ENCODE measurements around the gene SLC15A4.
A peak's percentile ranks its signal among the peaks of the same experiment; 100 is the strongest.
"Not testable (repeated sequence)": the region's sequence is repeated elsewhere in the genome, so short reads cannot be mapped to it uniquely, and the experiment has no call there.

Gene SLC15A4

DNA sequence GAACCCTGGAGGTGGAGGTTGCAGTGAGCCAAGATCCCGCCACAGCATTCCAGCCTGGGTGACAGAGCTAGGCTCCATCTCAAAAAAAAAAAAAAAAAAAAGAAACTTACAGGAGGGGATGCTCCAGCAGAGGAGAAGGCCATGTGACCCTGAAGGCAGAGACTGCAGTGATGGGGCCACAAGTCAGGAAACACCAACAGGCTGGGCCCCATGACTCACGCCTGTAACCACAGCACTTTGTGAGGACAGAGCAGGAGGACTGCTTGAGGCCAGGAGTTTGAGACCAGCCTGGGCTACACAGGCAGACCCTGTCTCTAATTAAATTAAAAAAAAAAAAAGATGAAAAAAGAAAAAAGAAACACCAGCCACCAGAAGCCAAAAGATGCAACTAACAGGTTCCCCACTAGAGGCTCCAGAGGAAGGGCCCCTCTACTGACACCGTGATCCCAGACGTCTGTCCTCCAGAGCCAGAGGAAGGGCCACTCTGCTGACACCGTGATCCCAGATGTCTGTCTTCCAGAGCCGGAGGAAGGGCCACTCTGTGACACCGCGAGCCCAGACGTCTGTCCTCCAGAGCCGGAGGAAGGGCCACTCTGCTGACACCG is 20.4 kb upstream of the SLC15A4 start:
- DNase-seq (ENCODE audit: low spot score), result peak; percentile 73

DNA sequence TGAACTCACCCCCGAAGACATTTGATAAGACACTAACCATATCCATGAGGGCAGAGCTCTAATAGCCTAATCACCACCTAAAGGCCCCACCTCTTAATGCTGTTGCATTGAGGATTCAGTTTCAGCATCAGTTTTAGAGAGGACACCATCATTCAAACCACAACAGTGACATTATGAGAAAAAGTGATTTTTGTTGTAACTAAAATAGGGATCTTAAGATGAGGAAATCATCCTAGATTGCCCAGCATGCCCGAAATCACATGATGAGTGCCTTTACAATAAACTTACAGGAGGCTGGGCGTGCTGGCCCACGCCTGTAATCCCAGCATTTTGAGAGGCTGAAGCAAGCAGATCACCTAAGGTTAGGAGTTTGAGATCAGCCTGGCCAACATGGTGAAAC is 19.8 kb upstream of the SLC15A4 start:
- no peak for DNase-seq (ENCODE audit: low spot score)

DNA sequence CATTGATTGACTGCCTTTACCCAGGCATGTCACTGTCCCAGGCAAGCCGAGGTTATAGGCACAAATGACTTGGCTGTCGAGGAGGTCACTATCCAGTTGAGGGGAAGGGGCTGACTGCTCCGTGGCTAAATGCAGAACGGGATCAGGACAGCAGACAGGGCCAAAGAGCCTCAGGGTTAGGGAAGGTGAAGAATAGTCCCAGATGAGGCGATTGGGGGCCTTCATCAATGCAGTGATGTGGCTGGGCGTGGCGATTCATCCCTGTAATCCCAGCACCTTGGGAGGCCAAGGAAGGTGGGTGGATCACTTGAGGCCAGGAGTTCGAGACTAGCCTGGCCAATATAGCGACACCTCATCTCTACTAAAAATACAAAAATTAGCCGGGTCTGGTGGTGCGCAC is 18.8 kb upstream of the SLC15A4 start:
- DNase-seq (ENCODE audit: low spot score), result no peak

DNA sequence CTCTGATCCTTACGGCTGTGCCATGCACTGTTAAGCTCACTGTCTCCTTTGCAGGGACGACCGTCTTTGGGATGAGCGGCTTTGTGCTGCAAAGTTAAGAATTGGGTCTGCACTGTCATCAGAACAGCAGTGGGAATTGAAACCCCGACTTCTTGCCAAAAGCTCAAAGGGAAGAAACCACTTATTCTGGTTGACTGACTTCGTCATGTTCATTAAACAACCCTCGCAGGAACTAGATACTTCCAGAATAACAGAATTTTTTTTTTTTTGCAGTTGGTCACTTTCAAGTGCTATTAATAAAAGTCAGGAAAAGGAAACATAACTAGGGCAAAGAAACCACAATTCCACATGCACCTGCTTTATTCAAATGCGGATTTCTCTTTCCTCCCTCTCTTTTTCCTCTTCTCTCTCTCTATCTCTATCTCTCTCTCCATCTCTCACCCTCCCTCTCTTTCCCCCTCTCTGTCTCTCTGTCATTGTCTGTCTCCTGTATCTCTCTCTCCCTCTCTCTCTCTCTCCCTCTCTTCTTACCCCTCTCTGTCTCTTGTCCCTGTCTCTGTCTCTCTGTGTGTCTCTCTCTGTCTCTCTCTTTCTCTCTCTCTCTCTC is 17.2 kb upstream of the SLC15A4 start:
- DNase-seq (ENCODE audit: low spot score), result no peak

DNA sequence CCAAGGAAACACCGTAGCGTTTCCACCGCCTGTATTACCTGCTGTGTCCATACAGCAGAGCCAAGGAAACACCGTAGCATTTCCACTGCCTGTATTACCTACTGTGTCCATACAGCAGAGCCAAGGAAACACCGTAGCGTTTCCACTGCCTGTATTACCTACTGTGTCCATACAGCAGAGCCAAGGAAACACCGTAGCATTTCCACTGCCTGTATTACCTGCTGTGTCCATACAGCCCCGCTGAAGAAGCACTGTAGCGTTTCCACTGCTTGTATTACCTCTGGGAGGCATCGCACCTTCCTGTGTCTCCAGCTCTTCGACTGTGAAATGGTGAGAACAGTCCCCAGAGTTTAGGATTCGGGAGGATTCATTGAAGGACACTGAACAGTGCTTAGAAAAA is 16.1 kb upstream of the SLC15A4 start:
- DNase-seq (ENCODE audit: low spot score), result not testable (repeated sequence)

DNA sequence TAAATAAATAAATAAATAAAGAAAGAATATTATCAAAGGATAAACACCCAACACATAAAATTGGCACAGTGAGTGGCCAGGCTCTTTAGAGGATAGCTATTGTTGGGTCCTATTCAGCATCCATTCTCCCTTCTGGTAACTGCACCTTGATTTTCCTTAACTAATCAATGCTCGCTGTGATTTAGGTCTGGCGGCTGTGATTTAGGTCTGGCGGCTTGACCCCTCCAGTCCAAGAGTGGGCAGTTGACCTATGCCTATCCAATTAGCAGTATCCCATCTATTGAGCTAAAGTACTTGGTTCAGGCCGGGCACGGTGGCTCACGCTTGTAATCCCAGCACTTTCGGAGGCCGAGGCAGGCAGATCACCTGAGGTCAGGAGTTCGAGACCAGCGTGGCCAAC is 9.7 kb upstream of the SLC15A4 start:
- no peak for DNase-seq (ENCODE audit: low spot score)

DNA sequence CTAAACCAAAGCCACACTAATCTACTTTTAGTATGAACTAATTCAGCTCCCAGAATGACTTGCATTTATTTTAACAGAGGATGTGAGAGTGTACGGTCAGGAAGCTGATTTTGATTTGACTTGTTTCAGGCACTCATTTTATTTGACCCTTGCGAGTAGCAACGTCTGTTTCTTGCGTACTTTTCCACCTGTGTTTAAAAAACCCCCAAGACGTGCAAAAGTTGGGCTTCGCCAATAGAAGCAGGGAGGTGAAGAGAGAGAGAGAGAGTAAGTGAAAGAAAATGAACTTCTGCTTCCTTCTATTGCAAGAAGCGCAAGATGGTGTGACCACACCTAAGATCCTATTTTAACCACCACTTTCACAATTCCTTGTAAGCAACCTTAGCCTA is 6.7 kb upstream of the SLC15A4 start:
- DNase-seq (ENCODE audit: low spot score), result no peak

DNA sequence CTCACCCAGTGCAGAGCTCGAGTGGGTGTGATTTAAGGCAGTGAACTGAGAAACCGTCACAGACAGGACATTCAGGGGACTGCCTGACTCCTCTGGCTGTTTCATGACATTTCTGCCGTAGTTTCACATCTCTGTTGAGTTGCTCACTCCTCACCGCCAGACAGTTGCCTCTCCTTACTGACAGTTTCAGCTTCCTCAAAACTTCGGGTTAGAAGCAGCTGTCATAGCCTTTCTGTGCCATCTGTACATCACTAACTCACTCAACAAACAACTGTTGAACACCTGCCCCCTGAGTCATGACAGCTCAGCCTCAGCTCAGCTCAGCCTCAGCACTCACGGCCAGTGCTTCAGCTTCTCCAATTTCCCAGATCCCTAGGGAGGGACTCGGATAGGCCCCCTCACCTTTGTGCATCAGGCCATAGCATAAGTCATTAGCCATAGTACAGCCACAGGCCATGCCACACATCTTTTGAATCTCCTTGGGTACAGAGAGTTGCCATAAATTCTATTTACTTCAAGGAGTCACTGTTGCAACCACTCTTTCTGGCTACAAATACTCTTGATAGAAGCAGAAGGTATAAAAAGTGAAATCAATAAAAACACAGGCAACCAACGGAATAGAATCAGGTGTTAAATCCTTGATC is 6.2 kb upstream of the SLC15A4 start:
- no peak for DNase-seq (ENCODE audit: low spot score)

DNA sequence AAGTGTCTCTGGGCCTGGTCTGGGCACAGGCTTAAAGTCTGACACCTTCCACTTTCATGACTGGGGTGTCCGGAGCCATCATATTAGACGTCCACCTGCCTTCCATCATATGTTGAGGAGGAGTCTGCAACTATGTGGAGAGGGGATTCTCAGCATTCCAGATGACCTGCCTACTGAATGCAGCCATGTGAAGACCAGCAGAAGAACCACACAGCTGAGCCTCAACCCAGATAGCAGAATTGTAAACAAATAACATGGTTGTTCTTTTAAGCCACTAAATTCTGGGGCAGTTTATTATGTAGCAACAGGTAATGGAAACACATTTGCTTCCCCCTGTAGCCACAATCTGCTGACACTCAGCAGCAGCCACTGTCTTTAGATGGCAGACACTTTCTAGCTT is 4.0 kb upstream of the SLC15A4 start:
- DNase-seq (ENCODE audit: low spot score), result no peak

DNA sequence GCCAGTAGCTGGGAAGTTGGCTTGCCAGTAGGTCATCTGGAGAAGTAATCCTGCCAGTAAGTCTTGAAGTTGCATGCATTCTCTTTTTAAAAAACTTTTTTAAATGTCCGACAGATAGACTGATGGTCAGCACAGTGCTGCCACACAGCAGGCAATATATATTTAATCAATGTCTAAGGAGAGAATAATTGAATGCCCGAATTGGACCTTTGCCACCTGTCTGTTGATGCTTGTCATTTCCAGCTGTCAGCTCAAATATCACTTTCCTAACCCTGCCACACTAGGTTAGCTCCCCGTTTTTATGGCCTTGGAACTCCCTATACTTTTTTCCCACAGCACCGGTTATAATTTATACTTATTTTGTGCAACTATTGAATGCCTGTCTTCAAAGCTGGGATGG is 2.1 kb upstream of the SLC15A4 start:
- no peak for DNase-seq (ENCODE audit: low spot score)

DNA sequence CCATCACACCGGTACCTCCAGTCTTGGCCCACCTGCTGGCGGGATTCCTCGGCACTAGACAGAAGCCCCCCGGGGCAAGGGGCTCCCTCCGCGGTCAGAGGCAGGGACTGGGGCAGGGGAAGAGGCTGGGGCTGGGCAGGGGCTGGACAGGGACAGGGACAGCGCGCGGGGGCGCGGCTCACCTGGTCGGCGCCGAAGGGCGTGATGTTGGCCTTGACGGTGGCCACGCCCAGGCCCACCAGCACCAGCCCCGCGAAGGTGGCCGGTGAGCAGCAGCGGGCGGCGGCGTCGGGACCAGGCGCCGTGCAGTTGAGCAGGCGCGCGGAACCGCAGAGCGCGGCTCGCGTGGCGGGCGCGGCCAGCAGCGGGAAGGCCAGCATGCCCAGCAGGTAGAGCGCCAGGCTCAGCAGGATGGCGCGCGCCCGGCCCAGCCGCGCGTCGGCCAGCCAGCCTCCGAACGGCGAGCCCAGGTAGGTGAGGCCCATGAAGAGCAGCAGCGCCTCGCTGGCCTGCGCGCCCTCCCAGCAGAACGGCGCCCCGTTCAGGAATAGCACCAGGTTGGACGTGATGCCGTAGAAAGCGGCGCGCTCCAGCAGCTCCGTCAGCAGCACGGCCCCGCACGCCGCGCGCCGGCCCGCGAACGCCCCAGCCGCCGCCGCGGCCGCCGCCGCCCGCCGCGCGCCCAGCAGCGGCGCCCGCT is 392 bp downstream of the SLC15A4 start:
- peak; percentile 20 for DNase-seq (ENCODE audit: low spot score)

DNA sequence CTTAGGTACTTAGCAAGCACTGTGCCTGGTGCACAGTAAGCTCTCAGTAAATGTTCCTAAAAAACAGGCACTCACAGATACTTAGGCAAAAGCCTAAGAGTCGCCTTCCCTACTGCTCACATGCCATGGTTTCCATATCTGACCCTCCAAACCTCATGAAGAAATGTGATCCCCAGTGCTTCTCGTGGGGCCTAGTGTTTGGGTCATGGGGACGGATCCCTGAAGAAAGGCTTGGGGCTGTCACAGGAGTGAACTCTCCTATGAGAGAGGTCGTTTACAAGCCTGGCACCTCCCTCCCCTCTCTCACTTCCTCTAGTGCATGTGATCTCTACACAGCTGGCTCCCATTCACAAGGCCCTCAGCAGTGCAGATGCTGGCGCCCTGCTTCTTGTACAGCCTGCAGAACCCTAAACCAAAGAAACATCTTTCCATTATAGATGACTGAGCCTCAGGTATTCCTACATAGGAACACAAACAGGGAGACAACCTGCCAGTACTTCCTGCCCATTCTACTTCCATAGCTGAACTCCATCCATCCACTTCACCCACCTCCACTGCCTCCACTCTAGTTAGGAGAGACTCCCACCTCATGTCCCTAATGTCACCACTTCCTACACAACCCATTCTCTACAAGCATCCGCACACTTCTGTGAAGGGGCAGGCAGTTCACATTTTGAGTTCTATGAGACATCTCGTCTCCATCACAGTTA is 2.9 kb downstream of the SLC15A4 start:
- no peak for DNase-seq (ENCODE audit: low spot score)

DNA sequence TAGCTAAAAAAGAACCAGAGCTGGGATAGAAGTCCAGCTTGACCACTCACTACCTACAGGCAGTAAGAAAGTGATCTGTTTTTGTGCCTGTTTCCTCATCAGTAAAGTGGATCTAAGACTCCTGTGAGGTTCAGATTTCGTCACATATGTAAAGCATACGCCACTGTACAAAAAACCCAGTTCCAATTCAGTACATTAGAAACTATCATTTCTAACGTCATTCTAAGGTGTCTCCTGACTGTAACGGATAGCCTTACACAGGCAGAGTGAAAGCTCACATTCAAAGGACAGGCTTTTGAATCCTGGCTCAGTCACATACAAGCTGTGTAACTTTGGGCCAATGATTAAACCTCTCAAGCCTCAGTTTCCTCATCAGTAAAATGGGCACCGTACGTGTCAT is 3.5 kb downstream of the SLC15A4 start:
- DNase-seq (ENCODE audit: low spot score), result no peak

DNA sequence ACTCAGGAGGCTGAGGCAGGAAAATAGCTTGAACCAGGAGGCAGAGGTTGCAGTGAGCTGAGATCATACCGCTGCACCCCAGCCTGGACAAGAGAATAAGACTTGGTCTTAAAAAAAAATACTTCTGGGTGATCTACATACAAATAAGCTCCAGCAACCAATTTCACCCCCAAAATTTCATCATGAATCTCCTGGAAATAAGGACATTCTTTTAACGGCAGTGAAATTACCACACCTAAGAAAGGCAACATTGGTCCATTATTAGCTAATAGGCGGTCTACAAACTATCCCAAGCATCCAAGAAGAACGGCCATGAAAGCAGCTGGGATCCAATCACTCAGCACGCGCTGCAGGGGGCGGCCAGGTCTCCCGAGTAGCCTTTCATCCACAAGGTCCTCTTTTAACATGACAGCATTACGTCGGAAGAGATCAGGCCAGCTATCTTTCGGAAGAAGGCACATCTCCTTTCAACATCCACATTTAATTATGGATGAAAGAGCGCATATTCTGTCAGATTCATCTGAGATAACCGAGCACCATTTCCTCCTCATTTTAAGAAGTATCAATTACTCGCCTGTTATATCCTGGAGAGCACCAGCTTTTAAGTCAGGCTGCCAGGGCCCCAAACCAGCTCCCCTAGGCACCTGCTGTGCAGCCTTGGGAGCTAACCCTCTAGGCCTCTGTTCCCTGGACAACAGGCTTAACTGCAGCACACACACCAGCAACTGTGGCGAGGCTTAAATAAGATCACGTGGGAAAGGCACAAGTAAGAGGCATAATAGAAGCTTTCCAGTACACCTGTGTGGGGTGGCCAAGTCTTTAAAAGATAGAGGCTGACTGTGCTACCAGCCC is 4.2 kb downstream of the SLC15A4 start:
- DNase-seq (ENCODE audit: low spot score), result peak; percentile 64

DNA sequence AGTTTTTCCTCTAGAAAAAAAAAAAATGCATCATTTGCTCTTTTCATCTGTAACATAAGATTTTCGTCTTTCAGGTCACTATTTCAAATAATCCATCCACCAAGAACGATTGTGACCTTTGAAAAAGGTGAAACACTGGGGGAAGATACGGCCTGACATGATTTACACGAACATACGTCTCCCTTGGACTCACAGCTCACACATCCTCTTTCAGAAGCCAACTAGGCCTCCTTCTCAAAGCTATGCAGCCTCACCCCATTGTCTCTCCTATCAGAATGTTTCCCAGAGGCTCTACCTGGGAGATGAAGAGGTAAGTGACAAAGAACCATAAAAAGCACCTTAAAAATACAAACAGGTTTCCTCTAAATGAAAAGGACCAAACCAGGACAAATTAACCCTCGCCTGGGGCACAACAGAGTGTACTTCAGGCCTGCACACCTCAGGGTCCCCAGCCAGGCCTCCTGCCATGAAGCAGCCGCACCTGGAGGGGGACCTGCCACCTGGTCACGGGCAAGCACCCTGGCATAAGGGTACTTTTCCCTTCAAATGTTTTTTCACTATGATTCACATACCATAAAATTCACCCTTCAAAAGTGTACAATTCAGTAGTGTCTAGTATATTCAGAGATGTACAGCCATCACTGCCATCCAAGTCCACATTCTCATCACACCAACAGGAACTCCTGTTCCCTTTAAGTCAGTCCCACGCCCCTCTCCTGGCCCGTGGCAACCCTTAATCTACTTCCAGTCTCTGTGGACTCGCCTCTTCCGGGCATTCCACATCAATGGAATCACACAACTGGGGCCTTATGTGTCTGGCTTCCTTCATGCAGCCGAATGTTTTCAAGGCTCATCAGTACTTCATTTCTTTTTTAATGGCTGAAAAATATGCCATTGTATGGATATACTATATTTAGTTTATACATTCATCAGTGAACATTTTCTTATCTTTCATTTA is 5.4 kb downstream of the SLC15A4 start:
- DNase-seq (ENCODE audit: low spot score), result no peak

DNA sequence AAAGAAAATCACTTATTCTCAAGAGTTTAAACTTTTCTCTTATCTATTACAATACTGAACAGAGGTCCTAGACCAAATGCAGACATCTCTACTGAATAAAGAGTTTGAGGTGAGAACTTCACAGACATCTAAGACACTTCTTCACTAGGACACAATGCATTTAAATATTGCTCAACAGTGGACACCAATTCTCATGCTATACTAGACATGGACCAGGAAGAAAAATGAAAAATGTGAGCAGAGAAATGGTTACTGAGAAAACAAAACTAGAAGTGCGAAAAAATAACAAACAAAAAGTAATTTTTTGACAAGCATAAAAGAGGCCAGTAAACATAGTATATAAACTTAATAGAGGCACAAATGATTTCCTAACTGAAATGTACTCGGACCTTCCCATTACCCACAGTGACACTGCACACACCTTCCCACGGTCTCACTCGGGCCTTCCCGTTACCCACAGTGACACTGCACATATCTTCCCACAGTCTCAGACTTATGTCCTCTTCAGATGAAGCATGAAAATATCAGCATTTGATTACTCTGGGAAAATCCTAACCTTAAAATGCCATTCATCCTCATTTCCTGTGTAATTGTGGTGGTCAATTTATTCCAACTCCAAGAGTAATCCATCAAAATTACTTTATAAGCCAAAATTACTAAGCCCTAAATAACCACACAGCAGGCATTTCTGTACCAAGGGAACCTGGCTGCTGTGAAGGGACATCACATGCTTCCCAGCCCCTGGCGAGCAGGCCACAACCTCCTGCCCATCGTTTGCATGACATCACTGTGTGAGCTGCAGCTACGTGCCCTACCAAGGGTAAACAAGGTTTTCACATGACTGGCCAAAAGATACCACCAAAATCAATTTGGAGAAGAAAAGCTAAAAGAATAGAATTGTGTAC is 6.4 kb downstream of the SLC15A4 start:
- no peak for DNase-seq (ENCODE audit: low spot score)

DNA sequence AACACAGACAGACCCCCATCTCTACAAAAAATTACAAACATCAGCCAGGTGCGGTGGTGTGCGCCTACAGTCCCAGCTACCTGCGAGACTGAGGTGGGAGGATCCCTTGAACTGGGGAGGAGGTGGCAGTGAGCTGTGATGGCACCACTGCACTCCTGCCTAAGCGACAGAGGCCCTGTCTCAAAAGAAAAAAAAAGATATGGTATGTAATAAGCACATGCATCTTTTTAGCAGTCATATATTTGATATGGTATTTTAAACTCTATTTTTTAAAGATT is 7.2 kb downstream of the SLC15A4 start:
- no peak for DNase-seq (ENCODE audit: low spot score)

DNA sequence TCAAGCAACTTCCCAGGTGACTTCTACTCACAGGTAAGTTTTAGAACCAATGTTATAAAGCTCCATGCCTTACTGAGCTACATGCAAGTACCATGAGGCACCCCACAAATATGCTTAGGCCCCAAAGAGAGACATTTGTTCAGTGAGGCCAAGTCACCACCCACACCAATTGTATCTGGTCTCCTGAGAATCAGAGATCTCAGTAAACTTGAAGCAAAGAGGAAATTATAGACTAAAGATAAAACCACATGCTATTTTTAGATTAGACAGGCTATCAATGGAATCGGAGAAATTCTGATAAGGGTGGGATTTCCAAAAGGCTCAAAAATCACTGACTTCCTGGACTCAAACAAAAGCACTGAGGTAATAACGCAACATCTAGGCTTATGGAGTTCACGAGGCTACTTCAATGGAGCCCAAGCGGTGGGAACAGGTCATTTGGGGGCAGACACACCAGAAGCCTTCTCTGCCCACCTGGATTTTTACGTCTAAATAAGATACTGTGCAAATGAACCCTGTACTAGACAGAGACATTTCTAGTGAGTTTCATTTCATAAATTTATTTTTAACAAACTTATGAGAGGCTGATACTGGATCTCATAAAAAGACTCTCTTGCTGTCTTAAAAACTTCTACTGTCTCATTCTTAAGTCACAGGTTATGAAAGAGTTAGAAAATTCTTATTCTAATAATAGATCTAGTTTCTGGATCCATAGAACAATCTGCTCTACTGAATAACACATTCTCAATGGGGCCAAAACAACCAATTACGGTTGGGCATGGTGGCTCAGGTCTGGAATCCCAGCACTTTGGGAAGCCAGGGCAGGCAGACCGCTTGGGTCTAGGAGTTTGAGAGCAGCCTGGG is 7.7 kb downstream of the SLC15A4 start:
- no peak for DNase-seq (ENCODE audit: low spot score)
